KG1 (cell line): ENCODE measurements around the gene ADCY9.

Source experiments
- DNase-seq: peaks from one replicate; lab custom pipeline; 2025; lab: John Stamatoyannopoulos, UW

ADCY9 gene

DNA sequence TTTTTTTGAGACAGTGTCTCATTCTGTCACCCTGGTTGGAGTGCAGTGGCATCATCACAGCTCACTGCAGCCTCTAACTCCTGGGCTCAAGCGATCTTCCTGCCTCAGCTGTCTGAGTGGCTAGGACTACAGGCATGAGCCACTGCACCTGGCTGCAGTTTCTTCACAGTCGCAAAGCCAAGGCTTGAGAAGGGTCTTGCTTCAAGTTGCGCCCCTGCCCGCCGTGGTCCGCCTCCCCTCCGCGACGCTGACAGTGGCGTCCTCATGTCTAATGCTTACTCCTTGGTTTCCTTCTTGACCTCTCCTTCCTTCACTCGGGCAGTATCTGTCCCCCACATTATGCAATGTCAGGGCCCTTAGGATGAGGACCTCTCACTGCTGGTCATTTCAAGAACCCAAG, 112.7 kb downstream of the ADCY9 start:
- DNase-seq, result no peak

DNA sequence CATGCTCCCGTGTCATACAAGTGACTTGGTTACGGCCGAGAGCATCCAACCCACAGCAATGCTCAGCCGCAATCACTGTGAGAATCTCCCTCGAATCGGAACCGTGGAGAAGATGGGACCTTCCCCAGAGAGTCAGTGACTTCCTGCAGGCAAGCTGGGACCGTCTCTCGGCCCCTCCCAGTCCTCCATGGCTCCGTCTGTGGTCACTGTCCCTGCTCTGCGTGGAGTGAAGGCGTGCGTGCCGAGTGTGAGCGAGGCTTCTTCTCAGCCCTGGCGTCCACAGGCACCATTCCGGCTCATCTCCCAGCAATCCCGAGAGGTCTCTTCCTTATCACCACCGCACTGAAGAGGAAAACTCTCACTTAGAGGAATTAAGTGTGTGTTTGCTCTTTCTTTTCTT, 113.1 kb downstream of the ADCY9 start:
- DNase-seq, result no peak

DNA sequence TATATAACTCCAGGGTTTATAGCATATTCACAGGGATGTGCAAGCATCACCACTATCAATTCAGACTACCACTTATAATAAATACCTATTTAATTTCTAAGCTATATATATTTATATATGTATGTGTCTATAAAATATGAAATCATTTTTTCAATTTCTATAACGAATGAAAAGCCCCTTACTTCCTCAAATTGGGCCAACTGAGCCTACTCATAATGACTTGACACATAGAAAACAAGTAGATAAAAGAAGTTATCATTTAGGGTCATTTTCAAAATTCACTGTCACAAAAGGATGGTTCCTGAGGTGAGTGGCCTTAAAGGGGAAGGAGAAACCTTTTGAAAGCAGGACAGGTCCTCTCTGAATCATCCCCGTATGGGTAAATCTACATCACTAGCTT, 114.1 kb downstream of the ADCY9 start:
- DNase-seq, result no peak

DNA sequence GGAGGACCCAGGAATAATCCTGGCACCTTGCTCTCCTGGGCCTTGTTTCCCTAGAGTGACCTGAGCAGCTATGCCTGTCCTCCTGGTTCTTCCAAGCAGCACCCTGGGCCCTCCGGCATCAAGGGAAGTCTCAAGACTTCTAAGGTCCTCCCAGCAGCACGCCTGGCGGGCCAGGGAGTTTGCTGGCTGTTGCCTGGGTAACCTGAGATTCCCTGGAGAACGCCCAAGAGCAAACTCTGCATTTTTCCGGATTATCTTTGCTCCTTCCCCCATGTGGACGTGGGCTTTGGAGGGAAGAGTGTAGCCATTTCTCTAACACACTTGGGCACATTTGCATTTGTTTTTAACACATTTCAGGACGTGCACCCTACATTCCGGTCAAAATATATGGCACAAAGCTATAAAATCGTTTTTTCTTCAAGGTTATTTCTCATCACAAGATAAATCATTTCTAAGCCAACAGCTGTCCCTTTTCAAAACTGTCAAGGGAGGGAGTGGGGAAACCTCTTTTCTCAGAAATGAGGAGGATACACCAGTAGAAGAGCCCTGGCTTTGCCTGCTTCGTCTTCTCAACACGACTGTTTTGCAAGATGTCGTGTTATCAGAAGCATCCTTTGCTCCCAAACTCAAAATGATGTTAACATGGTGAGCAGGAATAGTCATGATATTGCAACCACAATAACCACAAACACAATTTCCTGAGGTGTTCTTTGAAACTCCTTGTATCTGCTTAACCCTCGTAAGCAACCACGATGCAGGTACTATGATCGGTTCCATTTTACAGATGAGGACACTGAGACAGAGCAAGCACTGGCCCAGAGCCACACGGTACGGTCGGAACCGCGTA, 116.5 kb downstream of the ADCY9 start:
- DNase-seq, result no peak

DNA sequence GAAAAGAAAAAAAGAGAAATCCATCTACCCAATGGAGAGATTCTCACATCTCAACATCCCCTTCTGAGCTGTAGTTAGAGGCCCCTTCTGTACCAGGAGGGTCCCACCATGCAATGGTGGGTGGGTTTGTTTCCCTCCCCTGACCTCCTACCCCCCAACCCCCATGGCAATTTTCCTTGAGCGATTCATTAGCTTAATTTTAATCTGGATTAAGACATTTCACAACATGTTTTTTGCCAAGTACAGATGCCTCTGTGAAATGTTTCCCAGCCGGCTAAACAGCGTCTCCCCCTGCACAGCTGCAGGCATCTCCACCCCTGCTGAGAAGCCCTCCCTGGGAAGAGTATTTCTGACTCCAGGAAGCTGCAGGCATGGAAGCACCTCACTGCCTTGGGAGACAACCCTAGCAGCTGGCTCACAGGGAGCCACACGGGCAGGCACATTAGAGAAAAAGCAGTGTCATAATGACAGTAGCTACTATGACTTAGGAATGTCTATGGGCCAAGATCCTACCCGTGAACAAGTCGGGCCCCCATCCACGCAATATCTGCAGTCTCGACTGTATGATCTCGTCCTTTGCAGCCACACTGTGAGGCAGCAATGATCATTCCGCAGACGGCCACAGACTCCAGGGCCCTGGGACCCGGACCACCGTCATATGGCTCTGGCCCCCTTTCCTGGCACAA, 117.3 kb downstream of the ADCY9 start:
- no peak for DNase-seq

DNA sequence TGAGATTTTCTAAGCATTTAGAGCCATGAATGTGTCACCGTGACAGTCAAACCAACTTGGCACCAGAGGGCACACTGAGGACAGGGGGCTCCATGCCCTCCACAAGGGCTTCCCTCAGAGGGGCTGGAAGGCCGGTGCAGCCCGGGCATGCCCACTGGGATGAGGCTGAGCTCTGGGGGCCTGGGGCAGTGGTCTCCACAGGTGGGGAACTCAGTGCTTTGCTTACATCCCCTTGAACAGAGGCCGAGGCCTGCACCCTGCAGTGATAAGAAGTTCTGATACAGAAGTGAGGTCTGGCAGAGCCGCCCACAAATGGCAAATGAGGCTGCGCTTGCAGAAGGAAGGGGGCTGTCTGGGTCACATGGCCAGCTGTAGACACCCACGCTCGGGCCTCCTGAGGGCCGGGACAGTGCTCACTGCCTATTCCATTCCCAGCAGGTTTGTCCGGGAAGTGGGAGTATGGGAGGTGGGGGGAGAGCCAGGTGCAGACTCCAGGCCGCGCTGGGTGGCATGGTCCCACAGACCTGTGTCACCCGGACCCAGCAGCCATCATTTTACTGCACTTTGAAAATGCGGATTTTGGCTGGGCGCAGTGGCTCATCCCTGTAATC, 118.9 kb downstream of the ADCY9 start:
- no peak for DNase-seq

DNA sequence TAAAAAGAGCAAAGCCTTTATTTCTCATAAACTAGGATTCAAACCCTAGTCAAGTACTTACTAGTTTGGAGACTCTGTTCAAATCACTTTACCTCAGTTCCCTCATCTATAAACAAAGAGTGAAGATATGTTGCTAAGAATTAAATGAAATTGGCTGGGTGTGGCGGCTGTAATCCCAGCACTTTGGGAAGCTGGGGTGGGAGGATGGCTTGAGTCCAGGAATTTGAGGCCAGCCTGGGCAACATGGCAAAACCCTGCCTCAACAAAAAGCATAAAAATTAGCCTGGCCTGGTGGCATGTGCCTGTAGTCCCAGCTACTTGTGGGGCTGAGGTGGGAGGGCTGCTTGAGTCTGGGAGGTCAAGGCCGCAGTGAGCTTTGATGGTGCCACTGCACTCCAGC, 121.2 kb downstream of the ADCY9 start:
- DNase-seq, result no peak

DNA sequence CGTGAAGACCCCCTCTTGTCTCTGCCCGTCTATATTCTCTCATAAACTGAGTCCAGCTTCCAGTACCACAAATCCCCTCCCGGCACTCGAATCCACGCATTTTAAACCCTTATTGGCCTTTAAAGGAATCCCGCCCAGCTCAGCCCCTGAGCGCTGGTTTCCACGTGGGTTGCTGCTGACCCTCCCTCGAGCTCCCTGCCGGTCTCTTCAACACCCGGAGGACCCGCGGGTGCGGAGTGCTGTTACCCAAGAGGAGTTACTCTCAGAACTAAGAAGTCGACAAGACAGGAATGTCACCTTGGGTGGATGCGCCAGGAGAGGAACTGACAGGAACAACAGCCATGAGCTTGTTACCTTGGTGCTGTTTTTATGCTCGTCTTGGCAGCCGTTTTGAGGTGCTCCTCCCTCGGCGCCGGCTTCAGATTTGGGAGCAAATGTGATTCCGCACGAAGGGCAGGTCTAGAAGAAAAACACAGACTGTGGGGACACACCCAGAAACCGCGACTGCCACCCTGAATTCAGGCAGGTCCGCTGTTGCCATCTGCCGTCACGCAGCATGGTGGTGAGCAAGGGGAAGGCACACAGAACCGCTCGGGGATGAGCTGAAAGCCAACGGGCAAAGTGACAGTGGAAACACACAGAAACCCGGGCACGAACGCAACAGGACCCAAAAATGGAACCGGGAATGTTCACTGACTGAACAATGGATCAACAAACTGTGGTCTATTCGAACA, 123.0 kb downstream of the ADCY9 start:
- no peak for DNase-seq

DNA sequence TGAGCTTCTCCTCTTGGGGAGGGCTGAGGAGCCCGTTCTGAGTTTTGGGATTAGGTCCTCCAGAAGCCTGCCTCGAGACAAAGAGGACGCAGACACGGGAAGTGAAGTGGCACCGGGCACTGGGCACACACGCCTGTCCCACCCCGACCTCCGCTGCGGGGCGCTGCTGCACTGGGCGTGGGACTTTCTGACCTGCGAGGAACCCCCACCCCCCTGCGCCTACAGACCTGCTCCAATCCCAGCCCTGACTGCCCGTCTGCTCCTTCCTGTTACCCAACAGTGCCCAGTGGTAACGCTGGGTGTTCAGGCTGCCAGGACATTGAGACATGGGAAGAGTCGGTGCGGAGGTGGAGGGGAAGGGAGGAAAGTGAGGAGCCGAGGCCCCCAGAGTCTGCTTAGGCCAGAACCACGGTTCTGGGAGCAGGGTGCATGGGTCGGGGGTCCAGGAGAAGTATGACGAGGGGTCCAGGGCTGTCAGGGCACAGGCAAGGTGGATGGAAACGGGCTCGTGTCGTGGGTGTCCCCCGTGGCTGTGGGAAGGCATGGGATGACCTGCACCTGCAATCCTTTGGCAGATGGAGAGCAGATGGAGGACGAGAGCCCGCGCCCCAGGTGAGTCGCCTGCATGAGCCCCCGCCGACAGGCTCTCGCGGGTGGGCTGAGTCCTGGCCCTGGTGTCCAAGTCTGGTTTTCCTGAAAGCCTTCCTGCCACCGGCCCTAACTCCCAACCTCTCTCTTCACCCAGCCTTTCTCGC, 123.8 kb downstream of the ADCY9 start:
- DNase-seq, result no peak

DNA sequence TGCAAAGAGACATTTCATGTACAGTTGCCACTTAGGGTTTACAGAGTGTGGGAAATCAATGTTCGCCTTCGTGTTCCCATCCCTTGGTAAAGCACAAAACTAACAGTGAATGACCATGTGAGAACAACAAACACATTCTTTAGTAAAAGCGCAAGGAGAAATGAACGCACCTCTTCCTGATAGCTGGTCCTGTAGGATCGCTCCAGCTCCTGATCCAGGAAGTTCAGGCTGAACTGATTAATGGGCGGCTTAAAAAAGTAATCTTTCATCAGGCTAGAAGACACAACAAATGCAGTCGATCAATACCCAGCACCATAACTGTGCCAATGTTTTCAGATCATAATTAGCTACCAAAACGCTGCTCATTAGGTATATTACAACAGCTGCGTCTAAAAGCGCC, 127.4 kb downstream of the ADCY9 start:
- DNase-seq, result no peak

DNA sequence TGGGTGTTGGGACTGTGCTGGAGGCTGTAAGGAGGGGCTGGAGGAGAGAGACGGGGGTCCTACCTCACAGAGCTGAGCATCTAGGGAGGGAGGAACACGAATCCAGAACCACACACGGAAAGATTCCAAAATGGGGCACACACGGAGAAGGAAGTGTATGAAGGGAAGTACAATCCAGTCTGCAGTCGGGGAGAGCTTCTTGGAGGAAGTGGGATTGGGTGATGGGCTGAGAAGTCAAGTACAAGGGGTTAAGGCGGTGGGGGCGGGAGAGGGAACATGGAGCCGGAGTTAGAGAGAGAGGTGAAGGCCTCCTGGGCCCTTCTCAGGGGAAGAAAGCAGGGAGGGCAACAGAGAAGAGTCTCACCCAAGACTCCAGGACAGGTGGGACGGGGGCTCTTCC, 128.2 kb downstream of the ADCY9 start:
- DNase-seq, result no peak

DNA sequence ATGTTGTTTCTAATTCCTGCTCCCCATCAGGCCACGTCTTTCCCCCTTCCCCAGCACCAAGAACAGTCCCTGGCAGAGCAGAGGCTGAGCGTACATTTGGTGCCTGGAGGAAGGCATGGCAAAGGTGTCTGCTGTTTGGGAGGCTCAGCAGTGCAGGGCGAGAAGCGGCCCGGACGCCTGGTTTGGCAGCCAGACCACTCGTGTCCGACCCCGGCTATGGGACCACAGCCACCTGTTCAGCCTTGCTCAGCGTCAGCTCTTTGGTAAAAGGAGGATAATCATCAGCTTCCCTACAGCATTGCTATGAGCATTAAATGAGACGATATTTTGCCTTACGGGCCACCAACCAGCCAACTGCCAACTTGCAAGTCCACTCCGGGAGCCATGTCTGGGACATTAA, 129.0 kb downstream of the ADCY9 start:
- no peak for DNase-seq

DNA sequence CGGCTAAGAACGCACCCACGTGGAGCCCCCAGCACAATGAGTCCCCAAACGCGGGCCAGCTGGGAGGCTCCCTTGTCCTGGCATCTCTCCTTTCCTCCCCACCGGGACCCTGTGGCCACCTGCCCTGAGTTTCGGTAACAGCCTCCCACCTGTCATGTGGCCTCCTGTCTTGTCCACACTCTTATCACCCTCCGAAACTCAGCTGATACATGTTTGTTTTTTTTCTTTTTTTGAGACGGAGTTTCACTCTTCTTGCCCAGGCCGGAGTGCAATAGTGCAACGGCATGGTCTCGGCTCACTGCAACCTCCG, 130.1 kb downstream of the ADCY9 start:
- no peak for DNase-seq

DNA sequence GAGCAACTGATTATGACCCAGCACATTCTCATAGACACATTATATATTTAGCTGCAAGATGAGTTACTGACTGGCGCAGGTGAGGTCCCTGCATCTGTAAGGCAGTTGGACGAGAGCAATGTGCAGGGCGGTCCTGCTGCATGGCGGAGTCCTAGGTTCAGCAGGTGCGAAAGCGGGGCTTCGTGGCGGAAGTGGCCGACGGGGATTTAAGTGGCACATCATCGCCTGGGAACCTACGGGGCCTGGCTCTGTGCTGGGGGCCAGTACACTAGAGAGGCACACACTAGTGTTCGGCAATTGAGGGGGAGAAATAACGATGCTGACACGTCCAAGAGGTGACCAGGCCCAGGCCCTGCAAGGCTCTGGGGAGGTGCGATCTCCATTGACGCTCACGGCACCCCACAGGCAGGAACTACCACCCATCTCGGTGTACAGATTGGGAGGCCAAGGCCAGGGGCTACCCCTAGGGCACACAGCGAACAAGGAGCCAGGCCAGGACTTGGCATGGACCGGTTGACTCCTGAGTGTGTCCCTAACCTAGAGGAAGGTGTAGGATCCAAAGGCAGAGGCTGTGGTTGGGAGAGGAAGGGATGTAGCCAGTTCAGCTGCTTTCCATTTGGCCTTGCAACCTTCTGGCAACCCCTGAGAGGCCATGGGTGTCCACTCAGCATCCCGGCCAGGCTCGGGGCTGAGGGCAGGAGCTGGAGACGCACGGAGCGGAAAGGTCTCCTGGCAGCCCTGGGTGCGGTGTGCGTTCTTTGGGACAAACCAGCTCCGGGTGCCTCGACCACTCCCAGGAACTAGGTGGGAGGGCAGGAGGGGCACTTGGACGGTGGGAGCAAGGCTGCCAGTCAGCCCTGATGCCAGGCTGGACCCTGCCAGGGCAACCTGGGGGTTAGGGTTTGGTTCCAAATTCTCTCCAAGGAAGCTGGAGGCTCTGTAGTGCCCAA, 131.9 kb downstream of the ADCY9 start:
- no peak for DNase-seq

DNA sequence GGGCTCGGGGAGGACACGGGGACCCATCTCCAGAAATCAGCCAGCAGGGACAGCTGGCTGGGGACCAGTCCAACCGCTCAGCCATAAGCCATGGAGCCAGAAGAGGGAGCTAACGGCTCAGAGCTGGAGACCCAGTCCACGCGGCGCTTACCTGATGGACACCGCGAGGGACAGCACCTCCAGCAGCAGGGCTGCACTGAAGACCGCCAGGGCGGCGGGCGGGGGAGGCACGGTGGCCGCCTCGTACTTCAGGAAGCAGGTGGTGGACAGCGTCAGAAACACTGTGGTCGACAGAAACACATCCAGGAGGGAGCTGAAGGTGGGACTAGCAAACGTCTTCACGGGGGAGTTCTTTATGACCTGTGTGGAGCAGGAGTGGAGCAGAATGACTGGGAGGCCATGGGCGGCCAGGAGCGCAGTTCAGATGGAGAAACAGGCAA, 133.1 kb downstream of the ADCY9 start:
- no peak for DNase-seq

DNA sequence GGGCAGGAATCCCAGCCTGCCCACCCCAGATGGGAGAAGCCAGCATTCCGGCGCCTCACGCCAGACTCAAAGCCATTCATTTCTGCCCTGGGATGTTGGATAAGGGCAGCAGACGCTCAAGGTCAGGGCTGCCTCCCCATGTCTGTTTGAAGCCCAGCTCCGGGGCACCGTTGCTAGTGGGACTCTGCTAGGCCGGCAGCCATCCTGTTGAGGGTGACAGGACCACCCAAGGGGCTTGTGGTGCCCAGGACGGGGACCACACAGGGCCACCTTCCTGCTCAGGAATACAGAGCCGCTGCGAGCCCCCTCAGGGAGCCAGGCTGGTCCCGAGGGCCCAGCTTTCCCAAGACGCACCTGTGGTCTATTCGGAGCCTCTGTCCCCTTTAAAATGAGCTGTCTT, 134.0 kb downstream of the ADCY9 start:
- DNase-seq, result no peak

DNA sequence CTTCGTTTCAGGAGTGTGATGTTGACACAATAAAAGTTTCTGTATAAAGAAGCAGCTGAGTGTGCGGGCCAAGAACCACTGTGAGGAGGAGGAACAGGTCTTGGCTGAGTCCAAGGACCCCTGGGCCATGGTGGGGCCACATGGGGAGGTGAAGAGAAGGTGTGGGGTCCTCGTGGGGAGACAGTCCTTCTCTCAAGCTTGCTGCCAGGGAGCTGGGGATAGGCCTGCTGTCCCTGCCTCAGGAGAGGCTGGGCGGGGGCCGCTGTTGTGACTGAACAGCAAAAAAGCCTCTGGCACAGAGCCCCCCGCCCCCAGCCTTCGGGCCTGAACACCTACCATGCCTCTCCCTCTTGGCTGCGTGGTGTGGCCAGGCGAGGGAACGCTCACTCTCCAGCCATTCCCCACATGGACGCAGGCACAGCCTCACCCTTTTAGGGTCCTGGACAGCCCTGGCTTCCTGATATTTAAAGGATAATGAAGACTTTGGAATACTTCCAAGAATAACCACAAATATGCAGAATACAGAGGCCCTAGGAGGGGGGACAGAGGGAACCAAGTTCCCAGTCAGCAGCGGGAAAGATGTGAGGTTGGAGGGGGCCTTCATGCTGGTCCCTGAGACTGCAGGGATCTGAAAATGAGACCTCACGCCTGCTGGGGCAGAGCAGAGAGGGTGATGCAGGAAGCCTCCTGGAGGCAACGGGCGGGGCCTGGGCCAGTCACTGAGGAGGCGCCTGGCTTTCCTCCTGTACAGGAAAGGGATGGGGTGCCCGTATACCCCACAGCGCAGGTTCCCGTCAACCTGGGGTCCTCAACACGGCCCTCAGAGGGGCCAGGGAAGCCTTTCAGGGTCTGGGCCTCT, 135.8 kb downstream of the ADCY9 start:
- no peak for DNase-seq

DNA sequence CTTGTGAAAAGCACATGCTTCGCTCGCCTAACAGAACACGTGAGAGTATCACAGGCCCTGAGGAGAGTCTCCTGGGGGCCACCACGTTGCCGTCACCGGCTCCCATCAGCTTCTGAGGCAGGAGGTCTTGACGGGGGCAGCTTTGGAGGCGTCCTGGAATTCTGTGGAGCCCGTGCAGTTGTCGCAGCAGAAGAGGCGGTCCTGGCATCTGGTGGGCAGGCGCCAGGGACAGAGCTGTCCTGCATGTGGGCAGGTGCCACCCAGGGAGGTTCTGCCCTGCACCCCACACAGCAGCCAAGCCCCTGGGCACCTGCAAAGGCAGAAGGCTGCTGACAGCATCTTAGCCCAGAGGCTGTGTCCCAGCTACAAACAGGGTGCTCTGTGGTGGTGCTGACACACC, 136.7 kb downstream of the ADCY9 start:
- no peak for DNase-seq

DNA sequence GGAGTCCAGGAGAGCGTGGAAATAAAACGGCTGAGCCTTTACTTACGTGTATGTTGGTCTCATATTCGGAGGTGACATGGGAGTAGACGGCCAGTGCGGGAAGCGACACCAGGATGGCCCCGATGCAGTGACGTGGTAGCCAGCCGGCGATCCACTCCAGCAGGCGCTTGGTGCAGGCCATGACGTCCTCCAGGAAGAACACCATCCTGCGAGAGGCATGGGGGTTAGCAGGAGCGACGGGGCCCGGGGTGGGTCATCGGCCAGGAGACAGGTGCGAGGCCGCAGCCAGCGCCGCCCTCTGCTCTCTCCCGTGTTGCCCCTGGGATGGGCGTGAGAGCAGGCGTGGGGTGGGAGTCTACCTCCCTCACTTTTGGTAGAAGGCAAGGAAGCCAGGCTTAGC, 137.2 kb downstream of the ADCY9 start:
- no peak for DNase-seq

DNA sequence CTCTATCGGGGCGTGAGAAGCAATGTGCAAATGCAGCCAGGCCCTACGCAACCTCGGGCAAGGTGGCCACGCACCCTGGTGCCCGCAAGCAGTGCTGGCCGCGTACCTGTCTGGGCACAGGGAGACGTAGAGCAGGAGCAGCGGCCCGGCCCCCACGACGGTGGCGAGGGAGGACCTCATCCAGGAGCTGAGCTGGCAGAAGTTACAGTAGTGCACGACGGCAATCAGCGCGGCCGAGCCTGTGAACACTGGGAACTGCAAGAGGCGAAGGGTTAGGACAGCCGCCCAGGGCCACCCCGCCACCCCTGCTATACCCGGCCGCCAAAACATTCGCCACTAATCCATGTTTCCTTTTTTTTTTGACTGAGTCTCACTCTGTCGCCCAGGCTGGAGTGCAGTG, 138.9 kb downstream of the ADCY9 start:
- no peak for DNase-seq
